T1000 (cell line): ENCODE data around the gene MAP3K19.
"Not testable (repeated sequence)": the region's sequence is repeated elsewhere in the genome, so short reads cannot be mapped to it uniquely, and the experiment has no call there.

Source experiments
- DNase-seq: peaks from one replicate; lab custom pipeline; 2025; ENCODE audit warnings: mixed read lengths; lab: John Stamatoyannopoulos, UW

MAP3K19 gene, protein sequence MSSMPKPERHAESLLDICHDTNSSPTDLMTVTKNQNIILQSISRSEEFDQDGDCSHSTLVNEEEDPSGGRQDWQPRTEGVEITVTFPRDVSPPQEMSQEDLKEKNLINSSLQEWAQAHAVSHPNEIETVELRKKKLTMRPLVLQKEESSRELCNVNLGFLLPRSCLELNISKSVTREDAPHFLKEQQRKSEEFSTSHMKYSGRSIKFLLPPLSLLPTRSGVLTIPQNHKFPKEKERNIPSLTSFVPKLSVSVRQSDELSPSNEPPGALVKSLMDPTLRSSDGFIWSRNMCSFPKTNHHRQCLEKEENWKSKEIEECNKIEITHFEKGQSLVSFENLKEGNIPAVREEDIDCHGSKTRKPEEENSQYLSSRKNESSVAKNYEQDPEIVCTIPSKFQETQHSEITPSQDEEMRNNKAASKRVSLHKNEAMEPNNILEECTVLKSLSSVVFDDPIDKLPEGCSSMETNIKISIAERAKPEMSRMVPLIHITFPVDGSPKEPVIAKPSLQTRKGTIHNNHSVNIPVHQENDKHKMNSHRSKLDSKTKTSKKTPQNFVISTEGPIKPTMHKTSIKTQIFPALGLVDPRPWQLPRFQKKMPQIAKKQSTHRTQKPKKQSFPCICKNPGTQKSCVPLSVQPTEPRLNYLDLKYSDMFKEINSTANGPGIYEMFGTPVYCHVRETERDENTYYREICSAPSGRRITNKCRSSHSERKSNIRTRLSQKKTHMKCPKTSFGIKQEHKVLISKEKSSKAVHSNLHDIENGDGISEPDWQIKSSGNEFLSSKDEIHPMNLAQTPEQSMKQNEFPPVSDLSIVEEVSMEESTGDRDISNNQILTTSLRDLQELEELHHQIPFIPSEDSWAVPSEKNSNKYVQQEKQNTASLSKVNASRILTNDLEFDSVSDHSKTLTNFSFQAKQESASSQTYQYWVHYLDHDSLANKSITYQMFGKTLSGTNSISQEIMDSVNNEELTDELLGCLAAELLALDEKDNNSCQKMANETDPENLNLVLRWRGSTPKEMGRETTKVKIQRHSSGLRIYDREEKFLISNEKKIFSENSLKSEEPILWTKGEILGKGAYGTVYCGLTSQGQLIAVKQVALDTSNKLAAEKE (N-terminal part only)

DNA sequence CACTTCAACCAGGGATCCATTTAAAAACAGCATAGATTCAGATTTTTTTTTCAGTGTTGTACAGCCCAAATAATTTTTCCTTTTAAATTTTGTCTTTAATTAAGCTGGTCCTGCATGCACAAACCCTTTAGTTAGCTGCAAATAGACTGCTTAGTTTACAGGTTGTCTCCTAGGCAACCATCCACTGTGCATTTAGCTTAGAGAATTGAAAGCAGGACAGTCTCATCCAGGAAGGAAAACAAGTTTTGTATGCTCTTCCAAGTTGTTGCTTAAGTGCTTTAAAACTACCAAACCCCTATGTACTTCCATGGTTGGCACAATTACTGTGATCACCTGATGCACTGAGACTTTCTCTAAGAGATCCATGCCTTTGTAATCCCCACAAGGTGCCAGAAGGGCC is at the start of gene MAP3K19:
Gene MAP3K19 (minus strand): TSS at position 148 of the 400 bp plus-strand sequence. CDS start 22,800 bp downstream, outside the sequence.
- no peak for DNase-seq

DNA sequence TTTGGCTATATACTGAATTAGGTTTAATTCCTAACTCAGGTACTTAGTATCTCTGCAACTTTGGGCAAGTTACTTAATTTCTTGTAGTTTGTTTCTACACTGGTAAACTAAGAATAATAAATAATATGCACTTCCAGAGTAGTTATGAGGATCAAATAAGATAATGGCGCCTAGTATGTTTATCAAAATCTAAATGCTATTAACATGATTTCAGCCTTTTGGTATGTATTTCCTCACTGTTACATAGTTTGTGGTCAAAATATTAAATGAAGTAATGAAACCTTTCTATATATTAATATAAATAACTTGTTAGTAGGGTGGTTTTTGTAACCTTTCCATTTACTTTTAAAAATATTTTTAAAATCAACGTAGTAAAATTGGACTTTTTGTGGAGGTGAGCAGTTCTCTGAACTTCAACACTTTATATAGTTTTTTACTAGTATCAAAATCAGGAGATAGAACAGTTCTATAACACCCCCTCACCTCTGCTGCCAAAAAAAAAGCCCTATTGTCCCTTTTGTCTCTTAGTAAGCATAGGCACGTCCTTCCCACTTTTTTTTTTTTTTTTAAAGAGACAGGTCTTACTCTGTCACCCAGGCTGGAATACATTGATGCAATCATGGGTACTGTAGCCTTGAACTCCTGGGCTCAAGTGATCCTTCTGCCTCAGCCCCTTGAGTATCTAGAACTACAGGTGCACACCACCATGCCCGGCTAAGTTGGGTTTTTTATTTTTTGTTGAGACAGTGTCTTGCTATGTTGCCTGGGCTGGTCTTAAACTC is 49.6 kb upstream of the MAP3K19 start:
- DNase-seq = no peak

DNA sequence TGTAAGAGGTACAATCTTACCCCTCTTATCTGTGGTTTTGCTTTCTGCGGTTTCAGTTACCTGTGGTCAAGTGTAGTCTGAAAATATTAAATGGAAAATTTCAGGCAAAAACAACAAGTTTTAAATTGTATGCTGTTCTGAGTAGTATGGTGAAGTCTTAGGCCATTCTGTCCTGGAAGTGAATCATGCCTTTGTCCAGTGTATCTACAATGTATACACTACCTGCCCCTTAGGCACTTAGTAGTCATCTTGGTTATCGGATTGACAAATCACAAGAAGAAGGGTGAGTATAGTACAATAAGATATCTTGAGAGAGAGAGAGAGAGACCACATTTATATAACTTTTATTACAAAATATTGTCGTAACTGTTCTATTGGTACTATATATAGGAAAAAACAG is 48.3 kb upstream of the MAP3K19 start:
- no peak for DNase-seq

DNA sequence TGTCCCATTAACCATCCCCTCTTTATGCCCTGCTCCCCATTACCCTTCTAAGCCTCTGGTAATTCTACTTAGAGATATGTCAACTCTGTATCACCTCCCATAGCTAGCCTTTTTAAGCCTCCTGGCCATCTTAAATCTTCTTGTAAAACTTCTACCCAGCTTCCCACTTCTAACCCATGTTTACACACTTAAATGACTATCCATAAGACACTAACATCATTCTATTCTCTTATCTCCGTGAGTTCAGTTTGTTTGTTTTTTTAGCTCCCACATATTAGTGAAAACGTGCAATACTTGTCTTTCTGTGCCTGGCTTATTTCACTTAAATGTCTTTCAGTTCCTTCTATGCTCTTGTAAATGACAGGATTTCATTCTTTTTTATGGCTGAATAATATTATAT is 47.3 kb upstream of the MAP3K19 start:
- no peak for DNase-seq

DNA sequence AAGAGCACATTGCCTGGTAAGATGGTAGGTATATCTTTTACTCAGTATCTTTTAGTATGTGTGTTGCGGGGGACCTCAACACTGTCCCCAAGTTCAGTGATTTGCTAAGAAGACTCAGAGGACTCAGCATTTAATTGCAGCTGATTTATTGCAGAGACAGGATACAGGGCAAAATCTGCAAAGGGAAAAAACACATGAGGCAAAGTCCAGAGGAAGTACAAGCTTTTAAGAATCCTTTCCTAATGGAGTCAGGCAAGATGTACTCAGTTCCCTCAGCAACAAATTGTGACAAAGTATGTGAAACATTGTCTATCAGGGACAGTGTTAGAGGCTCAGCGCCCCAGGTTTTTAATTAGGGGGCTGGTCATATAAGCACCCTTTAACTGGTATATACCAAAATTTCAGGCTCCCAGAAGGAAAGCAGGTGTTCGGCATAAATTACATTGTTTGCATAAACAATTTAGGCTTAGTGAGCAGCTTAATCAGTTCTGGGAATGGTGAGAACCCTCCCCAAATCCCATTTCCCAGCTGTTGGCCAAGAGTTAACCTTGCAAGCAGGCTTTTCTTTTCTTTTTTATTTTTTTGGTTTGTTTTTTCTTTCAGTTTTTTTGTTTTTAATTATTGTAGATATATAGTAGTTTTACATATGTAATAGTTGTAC is 46.6 kb upstream of the MAP3K19 start:
- no peak for DNase-seq

DNA sequence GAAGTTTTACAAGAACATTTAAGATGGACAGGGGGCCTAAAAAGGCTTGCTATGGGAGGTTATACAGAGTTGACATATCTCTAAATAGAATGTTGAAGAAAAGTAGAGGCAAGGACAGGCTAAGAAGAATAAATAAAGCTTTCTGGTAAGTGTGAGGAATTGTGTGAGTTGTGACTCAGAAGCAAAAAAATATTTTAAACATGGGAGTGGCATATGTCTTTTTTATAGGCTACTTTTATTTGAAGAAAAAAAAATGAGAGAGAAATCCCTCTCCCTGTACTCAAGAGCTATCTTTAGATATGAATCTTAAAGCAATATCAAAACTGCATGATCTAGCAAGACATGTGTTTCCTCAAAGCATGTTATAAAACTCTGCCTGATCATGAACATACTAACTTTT is 45.9 kb upstream of the MAP3K19 start:
- DNase-seq = no peak

DNA sequence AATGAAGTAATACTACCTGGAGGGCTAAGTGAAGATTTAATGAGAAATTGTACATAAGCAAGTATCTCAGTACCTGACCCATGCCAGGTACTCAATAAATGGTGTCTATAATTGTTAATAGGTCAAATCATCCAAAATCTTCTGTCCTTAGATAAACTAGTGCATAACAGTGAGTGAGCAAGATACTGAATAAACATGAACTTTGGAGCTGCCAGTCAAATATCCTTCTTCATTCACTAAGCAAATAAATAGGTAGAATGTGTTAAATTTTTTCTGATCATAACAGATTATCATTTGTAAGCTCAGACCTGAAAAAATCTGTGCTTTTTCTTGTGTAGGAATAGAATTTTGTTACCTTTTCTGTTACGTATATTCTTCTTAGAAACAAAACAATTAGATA is 44.4 kb upstream of the MAP3K19 start:
- DNase-seq = no peak

DNA sequence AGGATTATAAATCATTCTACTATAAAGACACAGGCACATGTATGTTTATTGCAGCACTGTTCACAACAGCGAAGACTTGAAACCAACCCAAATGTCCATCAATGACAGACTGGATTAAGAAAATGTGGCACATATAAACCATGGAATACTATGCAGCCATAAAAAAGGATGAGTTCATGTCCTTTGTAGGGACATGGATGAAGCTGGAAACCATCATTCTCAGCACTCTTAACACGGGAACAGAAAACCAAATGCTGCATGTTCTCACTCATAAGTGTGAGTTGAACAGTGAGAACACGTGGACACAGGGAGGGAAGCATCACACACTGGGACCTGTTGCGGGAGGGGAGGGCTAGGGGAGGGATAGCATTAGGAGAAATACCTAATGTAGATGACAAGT is 42.4 kb upstream of the MAP3K19 start:
- DNase-seq = not testable (repeated sequence)

DNA sequence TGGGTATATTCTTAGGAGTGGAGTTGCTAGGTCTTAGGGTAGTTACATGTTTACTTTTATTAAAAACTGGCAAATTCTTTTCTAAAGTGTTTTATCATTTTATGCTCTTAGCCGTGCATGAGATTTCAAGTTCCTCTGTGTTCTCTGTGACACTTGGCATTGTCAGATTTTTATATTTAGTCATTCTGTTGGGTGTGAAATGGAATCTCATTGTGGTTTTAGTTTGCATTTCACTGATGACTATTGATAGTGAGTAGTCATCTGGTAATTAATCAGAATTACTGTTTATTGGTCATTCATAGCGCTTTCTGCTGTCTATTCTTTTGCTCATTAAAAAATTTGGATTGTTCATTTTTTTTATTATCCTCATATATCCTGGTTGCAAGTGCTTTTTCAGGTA is 39.0 kb upstream of the MAP3K19 start:
- no peak for DNase-seq

DNA sequence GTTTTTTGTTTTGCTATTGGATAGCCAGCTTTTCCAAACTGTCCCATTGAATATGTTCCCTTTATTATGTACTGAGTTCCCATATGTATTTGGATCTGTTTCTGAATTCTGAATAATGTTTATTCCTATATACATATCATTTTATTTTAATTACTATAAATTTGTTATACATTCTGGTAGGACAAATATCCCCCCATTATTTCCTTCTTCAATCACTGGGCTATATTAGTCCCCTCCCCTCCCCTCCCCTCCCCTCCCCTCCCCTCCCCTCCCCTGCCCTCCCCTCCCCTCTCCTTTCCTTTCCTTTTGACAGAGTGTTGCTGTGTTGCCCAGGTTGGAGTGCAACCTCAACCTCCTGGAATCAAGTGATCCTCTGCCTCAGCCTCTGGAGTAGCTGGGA is 31.2 kb upstream of the MAP3K19 start:
- no peak for DNase-seq

DNA sequence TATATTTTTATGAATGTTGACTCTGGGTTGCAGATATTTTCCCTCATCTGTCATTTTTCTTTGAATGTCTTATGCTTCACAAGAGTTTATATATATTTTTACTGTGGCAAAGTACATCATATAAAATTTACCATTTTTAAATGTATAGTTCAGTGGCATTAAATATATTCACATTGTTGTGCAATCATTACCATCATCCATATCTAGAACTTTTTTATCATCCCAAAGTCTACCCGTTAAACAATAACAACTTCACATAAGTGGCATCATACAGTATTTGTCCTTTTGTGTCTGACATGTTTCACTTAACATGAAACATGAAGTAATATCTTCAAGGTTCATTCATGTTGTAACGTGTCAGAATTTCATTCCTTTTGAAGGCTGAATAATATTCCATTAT is 29.3 kb upstream of the MAP3K19 start:
- DNase-seq = no peak

DNA sequence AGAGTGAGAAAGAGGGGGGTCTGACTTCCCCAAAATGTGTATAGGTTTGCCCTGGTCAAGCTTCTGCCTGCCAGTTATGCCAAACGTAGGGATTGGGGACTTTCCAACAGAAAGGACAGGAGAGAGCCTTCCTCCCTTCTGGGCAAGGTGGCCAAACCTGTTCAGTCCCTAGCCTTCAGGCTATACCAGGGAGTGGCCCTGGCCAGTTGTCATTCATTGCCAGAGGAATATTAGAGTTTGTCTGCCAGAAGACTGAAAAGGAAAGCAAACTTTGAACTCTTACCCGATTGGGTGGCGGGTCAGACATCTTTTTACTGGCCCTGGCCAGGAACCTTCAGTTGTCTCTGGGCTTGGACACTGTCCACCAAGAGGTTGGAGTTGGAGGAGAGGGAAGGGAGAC is 27.0 kb upstream of the MAP3K19 start:
- no peak for DNase-seq

DNA sequence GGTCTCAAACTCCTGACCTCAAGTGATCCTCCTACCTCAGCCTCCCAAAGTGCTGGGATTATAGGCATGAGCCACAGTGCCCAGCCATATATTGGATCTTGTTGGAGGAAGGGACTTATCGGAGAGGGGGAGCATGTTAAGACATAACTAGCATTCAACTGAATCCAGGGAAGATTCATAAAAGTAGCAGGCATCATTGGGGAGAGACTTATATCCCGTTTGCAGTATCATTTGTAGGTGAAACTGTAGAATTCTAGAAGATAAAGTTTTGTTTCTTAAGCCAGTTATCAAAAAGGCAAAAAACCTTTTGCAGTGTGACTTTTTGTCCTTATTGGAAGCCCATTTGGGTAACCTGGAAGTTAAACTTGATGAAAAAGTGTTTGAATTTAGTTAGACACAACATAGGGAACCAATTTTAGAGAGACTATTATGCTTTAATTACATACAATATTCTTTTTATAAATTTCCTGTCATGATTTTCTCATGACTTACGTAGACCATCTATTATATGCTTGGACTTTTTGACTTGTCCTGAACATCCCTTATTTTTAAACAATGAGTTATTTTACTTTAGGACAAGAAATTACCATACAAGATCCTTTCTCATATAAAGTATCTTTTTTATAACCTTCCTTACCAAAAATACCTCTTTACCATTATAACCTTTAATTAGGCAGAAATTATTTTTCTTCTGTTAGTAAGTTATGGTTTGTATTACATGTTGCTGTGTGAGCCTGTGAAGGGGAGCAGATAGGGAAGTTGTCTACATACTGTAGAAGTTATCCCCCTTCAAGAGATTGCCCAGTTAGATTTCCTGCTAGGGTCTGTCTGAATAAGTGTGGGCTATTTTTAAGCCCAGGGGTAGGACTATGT is 25.1 kb upstream of the MAP3K19 start:
- no peak for DNase-seq

DNA sequence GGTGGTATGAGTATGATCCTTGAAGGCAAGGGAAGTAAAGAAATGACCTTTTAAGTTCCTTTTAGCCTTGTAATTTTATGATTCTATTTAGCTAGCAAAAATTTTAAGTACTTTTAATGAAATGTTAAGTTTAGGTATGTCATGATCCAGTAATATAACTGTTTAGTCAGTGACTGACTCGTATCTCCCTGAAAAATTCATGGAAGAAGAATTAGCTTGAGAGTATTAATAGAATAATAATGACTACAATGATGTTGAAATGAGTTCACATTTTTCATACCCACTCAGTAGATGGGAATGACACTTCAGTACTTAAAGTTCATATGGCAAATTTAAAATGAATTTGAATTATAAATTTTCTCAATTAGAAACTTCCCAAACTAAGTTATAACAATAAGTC is 19.5 kb upstream of the MAP3K19 start:
- DNase-seq = no peak

DNA sequence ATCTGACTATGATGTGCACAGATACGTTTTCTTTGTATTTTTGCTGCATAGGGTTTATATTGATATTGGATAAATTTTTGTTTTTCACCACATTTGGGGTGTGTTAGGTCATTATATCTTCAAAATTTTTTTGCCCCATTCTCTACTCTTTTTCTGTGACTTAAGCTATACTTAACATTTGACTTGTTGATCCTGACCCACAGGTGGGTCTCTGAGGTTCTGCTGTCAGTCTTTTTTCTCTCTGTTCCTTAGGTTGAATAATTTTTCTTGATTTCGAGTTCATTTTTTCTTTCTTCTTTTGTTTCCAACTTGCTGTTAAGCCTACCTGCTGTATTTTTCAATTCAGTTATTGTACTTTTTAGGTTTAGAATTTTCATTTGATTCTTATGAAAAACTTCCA is 16.9 kb upstream of the MAP3K19 start:
- no peak for DNase-seq

DNA sequence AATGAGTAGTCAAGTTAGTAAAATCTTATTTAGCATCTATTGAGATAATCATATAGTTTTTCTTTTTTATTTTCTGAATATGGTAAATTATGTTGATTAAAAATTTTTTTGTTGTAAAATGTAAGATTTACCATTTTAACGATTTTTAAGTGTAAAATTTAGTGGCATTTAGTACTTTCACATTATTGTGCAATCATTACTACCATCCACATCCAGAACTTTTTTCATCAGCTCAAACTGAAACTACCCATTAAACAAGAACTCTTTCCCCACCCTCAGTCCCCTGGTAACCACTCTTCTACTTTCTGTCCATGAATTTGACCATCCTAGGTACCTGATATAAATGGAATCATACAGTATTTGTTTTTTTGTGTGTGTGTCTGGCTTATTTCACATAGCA is 16.0 kb upstream of the MAP3K19 start:
- no peak for DNase-seq

DNA sequence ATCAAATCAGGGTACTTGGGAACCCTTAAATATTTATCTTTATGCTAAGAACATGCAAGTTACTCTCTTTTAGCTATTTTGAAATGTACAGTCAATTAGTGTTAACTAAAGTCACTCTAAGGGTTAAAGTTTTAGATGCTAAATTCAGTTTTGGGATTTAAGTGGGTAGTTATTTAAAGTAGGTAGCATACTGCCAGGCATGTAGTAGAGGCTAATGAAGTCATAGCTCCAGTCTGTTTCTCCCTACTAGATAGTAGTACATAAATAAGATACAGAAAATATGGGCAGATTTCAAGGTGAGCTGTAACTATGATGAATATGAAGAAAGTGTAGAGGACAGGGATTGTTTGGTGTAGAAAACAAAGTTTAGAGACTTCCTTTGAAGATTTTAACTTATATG is 12.3 kb upstream of the MAP3K19 start:
- DNase-seq = no peak

DNA sequence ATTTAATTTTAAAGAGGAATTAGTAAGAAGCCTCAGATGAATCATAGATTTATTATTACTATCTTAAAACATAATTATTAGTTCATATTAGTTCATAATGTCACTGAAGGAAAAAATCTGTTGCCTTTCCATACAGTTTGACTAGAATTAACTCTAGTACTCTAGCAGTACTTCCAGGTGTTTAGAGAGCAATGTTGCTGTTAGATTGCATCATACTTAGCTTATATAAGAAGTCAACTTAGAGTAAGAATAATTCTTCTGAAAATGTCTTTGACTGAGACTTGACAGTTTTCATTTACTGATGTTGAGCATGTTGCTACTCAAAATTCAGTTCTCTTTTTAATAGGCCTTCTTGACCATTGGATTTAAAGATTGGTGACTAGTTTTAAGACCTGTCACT is 9.5 kb upstream of the MAP3K19 start:
- no peak for DNase-seq

DNA sequence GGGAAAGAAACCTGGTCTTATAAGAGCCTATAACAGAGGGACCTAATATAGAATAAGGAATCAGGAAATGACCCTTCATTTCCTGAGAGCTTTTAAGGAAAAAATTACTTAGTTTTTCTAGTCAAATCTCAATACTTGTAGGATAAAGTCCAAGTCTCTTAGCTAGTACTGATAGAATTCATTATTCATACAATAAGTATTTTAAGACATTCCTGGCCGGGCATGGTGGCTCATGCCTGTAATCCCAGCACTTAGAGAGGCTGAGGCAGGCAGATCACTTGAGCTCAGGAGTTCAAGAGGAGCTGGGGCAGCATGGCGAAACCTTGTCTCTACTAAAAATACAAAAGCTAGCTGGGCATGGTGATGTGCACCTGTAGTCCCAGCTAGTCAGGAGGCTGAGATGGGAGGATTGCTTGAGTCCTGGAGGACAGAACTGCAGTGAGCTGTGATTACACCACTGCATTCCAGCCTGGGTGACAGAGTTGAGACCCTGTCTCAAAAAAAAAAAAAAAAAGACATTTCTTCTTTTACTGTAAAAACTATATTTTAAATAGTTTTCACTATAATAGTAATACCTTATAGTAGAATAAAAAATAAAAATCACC is 8.0 kb upstream of the MAP3K19 start:
- no peak for DNase-seq

DNA sequence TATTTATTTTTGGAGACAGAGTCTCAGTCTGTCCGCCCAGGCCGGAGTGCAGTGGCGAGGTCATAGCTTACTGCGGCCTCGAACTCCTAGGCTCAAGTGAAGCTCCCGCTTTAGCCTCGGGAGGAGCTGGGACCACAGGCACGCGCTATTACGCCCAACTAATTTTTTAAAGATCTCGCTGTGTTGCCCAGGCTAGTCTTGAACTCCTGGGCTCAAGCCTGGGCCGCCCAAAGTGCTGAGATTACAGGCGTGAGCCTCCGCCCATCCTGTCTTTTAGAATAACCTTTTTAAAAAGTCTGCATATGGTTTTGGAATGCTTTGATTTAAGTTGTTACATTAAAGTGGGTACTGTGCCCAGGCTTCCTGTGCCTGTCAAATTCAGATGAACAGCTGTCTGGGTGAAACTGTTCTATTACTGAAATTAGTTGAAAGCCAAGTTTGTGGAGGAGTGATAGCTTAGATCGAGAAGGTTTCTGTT is 5.8 kb upstream of the MAP3K19 start:
- no peak for DNase-seq
